BE2C (cell line): ENCODE results near the gene LGI4.

ENCODE experiments used
- DNase-seq: peaks from one replicate; pipeline ENCODE4 v3.0.0-alpha.2; 2020
- H3K27me3 ChIP-seq: fragments of 250-450 bp; sonication (Bioruptor Pico); 2 replicates; pipeline ENCODE4 v1.5.1; 2020; ENCODE audit warnings: mild to moderate bottlenecking
- H3K36me3 ChIP-seq: fragments of 250-450 bp; sonication (Bioruptor Pico); 2 replicates; pipeline ENCODE4 v1.5.1; 2020; ENCODE audit warnings: mild to moderate bottlenecking
- H3K4me1 ChIP-seq: fragments of 250-450 bp; sonication (Bioruptor Pico); 2 replicates; pipeline ENCODE4 v1.5.1; 2020
- H3K4me3 ChIP-seq: 2 replicates; pipeline ENCODE4 v1.5.1; 2011; ENCODE audit warnings: low read depth, low read length
- H3K9me3 ChIP-seq: fragments of 250-450 bp; sonication (Bioruptor Pico); 2 replicates; pipeline ENCODE4 v1.5.1; 2020
- TF ChIP-seq, protein P1 (sequence below): IDR thresholded peaks from 2 replicates; pipeline ENCODE4 v1.5.1; 2012; ENCODE audit warnings: mild to moderate bottlenecking, low read depth, low read length

Gene LGI4

DNA sequence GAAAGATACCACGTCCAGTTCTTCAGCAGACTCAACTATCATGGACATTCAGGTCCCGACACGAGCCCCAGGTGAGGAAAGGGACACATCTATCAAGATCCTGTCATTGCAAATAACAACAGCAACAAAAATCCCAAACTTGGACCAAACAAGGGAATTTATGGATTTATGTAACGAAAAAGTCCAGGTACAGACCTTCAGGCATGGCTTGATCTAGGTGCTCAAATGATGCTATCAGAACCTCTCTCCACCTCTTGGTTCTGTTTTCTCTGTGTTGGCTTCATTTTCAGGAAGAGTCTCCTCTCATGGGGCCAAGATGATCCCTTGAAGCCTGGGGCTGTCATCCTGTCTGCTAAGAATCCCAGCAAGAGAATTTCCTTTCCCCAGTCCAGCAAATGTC lies 22.6 kb upstream of the LGI4 start:
- no peak overlapping the region for H3K4me3 ChIP-seq
- H3K9me3 ChIP-seq, result 0 out of 2 replicates have a peak, but pooled peaks cover 2% of the 10 kb centered on the region
- TF ChIP-seq, protein P1, sequence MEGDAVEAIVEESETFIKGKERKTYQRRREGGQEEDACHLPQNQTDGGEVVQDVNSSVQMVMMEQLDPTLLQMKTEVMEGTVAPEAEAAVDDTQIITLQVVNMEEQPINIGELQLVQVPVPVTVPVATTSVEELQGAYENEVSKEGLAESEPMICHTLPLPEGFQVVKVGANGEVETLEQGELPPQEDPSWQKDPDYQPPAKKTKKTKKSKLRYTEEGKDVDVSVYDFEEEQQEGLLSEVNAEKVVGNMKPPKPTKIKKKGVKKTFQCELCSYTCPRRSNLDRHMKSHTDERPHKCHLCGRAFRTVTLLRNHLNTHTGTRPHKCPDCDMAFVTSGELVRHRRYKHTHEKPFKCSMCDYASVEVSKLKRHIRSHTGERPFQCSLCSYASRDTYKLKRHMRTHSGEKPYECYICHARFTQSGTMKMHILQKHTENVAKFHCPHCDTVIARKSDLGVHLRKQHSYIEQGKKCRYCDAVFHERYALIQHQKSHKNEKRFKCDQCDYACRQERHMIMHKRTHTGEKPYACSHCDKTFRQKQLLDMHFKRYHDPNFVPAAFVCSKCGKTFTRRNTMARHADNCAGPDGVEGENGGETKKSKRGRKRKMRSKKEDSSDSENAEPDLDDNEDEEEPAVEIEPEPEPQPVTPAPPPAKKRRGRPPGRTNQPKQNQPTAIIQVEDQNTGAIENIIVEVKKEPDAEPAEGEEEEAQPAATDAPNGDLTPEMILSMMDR, result no peak
- DNase-seq, result no peak
- H3K4me1 ChIP-seq, result no peaks in the 10 kb centered on the region
- H3K27me3 ChIP-seq, result peaks cover 82% of the 10 kb centered on the region
- no peaks in the 10 kb centered on the region for H3K36me3 ChIP-seq

DNA sequence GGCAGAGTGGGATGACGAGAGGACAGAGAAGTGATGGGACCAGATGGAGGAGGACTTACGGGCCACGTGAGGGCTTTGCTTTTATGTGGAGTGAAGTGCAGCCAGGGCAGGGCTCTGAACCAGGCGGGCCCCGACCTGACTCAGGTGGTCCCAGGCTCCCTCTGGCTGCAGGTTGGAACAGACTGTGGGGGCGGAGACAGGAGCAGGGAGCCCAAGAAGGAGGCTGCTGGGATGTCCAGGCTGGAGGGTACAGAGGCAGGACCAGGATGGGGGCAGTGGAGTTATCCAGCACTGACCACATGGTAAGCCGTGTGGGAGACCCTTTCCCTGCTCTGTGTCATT lies 21.8 kb upstream of the LGI4 start:
- H3K4me3 ChIP-seq, result no peak overlapping the region
- H3K36me3 ChIP-seq, result no peaks in the 10 kb centered on the region
- H3K27me3 ChIP-seq, result peaks cover 86% of the 10 kb centered on the region
- TF ChIP-seq, protein P1, result no peak
- H3K4me1 ChIP-seq, result no peaks in the 10 kb centered on the region
- no peak for DNase-seq
- H3K9me3 ChIP-seq, result 0 out of 2 replicates have a peak, but pooled peaks cover 2% of the 10 kb centered on the region

DNA sequence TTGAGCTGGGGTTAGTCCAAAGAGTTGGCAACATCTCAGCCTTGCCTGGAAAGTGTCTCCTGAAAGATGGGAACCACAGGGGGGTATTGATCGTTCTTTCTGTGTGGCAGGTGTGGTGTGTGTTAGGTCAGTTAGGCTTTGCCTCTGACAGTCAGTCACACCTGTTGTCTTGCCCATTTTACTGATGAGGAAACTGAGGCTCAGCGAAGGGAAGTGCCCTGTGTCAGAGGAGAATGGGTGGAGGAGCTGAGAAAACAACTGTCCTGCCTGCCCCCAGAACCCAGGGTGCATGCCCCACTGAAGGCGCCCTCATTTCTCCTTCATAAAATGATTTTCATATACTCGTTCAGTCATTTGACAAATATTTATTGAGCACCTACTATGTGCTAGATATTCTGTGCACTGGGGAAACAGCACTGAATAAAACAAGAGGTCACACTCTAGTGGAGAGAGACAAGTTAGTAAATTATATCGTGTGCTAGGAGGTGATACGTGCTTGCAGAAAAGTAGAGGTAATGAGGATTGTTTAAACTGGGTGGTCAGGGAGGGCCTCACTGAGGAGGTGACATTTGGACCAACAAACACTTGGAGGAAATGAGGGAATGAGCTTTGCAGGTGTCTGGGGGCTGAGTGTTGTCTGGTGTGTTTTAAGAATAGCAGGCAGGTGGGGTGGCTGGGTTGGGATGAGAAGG lies 21.3 kb upstream of the LGI4 start:
- 0 out of 2 replicates have a peak, but pooled peaks cover 2% of the 10 kb centered on the region for H3K9me3 ChIP-seq
- DNase-seq, result no peak
- TF ChIP-seq, protein P1, result no peak
- no peaks in the 10 kb centered on the region for H3K4me1 ChIP-seq
- no peak overlapping the region for H3K4me3 ChIP-seq
- H3K27me3 ChIP-seq, result peaks cover 91% of the 10 kb centered on the region
- no peaks in the 10 kb centered on the region for H3K36me3 ChIP-seq

DNA sequence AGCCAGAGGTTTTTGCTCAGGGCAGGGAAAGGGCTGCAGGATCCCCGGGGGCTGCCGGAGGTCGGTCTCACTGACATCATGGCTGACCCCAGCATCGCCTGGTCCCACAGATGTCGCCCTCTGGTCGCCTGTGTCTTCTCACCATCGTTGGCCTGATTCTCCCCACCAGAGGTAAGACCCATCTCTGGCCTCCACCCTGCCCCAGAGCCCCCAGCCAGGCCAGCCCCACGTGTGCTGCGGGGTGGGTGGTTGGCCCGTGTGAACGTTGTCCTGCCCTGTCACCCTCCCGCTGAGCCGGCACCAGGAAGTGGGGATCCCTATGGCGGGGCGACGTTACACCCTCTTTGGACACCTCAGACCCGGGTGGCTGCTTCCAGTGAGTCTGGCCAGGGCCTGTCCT lies 20.6 kb upstream of the LGI4 start:
- DNase-seq, result no peak
- Histone ChIP-seq H3K4me1 (no peaks in the 10 kb centered on the region), H3K9me3 (0 out of 2 replicates have a peak, but pooled peaks cover 2% of the 10 kb centered on the region), H3K36me3 (no peaks in the 10 kb centered on the region), H3K4me3 (no peak overlapping the region), H3K27me3 (peaks cover 88% of the 10 kb centered on the region)
- TF ChIP-seq, protein P1, result no peak

DNA sequence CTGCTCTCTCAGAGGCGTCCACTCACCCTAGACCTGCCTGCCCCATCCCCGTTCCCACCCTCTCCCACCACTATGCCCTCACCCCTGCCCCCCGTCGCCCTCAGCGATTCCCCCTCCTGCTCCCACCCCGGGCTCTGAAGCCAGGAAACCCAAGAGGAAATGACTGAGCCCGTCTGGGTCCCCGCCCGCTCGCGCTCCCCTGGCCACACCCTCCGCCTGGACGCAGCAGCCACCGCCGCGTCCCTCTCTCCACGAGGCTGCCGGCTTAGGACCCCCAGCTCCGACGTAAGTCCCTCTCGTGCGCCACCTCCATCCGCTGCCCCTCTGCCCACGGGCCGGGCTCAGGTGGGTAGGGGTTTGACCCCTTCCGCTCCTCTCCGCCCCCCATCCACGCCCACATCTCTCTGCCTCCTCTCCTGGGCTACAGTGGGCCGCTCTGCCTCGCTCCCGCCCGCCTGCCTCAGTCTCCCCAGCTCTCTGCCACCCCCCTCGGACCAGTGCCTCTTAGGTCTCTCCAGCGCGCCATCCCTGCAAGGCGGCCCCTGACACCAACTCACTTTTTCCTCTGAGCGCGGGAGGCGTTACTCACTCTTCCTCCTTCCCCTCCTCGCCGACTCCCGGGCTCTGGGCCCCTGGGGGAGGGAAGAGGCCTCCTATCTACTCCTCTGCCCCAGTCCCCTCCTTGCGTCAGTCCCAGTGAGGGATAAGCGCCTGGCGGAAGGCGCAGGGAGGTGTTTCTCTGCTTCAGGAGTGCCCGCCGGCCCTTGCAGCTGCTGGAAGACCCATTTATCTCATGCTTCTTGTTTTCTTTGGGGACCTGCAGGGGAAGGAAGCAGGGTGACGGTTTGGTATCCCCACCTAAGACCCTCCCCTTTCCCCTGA lies 19.9 kb upstream of the LGI4 start, which contains the start of gene FXYD5:
Gene FXYD5 (plus strand): TSS at position 211 of the 882 bp plus-strand sequence. CDS start 816 bp downstream, outside the sequence.
- H3K27me3 ChIP-seq, result peaks cover 81% of the 10 kb centered on the region
- no peak within 1 kb of the TSS for H3K4me3 ChIP-seq
- TF ChIP-seq, protein P1, result no peak
- no peaks in the 10 kb centered on the region for H3K36me3 ChIP-seq
- H3K4me1 ChIP-seq, result no peaks in the 10 kb centered on the region
- no peak for DNase-seq
- 0 out of 2 replicates have a peak, but pooled peaks cover 2% of the 10 kb centered on the region for H3K9me3 ChIP-seq
